Thyroid gland (tissue), 4 donors: ENCODE results near the gene SOWAHC. TPM values are rescaled to one million over a fixed set of nuclear protein-coding genes. Genes with fewer than 3 reads are reported as not detected.
"Not testable (repeated sequence)": the region's sequence is repeated elsewhere in the genome, so short reads cannot be mapped to it uniquely, and the experiment has no call there.

Experiments
- DNase-seq, 2 donors: peaks; one replicate each; pipeline ENCODE4 v3.0.0-alpha.2; 2019
- H3K27ac ChIP-seq, 3 donors: fragments of 200-600 bp; sonication (generic); 1 replicate in 2 of 3; 2 replicates in 1 of 3; pipeline ENCODE4 v1.5.1; 2016 to 2019; ENCODE audit warnings: mild to moderate bottlenecking in 1 of 3, moderate library complexity in 1 of 3
- H3K27me3 ChIP-seq: fragments of 200-600 bp; sonication (generic); one replicate; pipeline ENCODE4 v1.5.1; 2019
- H3K36me3 ChIP-seq, 2 donors: fragments of 200-600 bp; sonication (generic); one replicate each; pipeline ENCODE4 v1.5.1; 2016 to 2019
- H3K4me1 ChIP-seq, 2 donors: fragments of 200-600 bp; sonication (generic); one replicate each; pipeline ENCODE4 v1.5.1; 2017 to 2019
- H3K4me3 ChIP-seq, 3 donors: fragments of 200-600 bp; sonication (generic); replicated peaks in 1 of 3; 1 replicate in 2 of 3; 2 replicates in 1 of 3; pipeline ENCODE4 v1.5.1; 2016; ENCODE audit warnings: mild to moderate bottlenecking in 1 of 3
- H3K9me3 ChIP-seq: fragments of 200-600 bp; sonication (generic); one replicate; pipeline ENCODE4 v1.5.1; 2017
- POLR2A ChIP-seq, 2 donors: fragments of 450-650 bp; IDR thresholded peaks; one replicate each; pipeline ENCODE4 v1.6.1; 2017; ENCODE audit warnings: antibody characterized with exemption in 2 of 2, mild to moderate bottlenecking in 2 of 2, moderate library complexity in 1 of 2
- WGBS, 2 donors: methylation state at CpG; one replicate each; pipeline ENCODE4 v1.1.5; 2017; 5-methylcytosine and 5-hydroxymethylcytosine counted together
- intact Hi-C: fragments of 100-400 bp; cut with DNase I; formaldehyde crosslinking; loops from one replicate; pipeline ENCODE4 v1.15.1; 2023
- total RNA-seq, 4 donors: library from RNA; depleted of rRNA; stranded (reverse); fragments of >200 nt; gene quantifications; one replicate each; pipeline ENCODE4 v1.2.3, GENCODE V29; 2016
- TF ChIP-seq, protein P1 (sequence below), 6 experiments: fragments of 200-600 bp in 3 of 6; fragments of 450-650 bp in 3 of 6; sonication (generic) in 3 of 6; IDR thresholded peaks; one replicate each; pipeline ENCODE4 v1.5.1; 2016 to 2019; ENCODE audit warnings: antibody characterized with exemption in 6 of 6, mild to moderate bottlenecking in 2 of 6, inconsistent platforms in 1 of 6, moderate library complexity in 1 of 6

Gene SOWAHC, protein sequence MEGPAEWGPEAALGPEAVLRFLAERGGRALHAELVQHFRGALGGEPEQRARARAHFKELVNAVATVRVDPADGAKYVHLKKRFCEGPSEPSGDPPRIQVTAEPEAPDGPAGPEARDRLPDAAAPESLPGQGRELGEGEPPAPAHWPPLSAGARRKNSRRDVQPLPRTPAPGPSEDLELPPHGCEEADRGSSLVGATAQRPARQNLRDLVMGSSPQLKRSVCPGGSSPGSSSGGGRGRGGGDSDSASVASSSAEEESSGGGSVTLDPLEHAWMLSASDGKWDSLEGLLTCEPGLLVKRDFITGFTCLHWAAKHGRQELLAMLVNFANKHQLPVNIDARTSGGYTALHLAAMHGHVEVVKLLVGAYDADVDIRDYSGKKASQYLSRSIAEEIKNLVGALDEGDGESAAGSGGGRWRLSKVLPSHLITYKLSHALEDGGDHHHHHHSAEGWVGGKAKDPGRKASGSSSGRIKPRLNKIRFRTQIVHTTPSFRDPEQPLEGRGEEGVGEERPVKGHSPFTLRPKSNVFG
- 10 to 100 TPM; 13.4 to 18.7 (median 17.0) TPM for total RNA-seq

DNA sequence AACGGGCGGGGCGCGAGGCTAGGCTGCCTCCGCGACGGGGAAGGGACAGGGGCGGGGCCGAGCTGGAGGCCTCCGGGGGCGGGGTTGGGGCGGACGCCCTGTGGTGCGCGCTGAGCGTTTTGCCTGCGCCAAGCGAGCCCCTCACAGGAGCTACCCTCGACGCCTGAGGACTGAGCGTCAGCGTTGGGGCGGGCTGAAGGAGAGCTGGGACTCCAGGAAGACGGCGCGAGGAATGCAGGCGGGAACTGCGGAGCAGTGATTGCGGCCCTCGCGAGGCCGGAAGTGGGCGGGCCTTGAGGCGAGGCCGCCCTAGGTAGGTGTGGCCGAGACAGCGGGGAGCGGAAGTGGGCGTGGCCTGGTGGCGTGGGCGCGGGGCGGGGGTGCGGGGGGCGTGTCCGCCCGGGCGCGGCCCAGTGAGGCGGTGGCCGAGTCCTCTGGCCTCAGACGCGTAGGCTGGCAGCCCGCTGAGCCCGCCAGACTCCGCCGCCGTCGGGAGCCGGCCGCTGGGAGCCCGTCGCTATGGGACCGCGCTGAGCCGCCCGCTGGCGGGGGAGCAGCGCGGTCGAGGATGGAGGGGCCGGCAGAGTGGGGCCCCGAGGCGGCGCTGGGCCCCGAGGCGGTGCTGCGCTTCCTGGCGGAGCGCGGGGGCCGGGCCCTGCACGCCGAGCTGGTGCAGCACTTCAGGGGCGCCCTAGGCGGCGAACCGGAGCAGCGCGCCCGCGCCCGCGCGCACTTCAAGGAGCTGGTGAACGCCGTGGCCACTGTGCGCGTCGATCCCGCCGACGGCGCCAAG, at the start of gene SOWAHC, which contains the start of gene SEPTIN10:
Gene SOWAHC, plus strand, starts transcription at position 443 of the 793 bp plus-strand sequence. Its CDS starts 126 bp downstream, at position 569.
Gene SEPTIN10, minus strand, starts transcription at position 45 of the 793 bp plus-strand sequence. CDS start 139 bp downstream, outside the sequence.
- Histone ChIP-seq H3K9me3 (no peaks in the 10 kb centered on the region), H3K27me3 (no peaks in the 10 kb centered on the region), H3K27ac (peak within 1 kb of the TSS; percentile 89 to 97 (median 96)), H3K4me1 (peaks cover 14 to 22% of the 10 kb centered on the region in 2 donors), H3K36me3 (no peaks in the 10 kb centered on the region), H3K4me3 (peak within 1 kb of the TSS; percentile 48 to 79 (median 70))
- 0% methylated on average over 7 to 12 of the region's 104 CpGs for WGBS, 2 donors
- DNase-seq = peak; percentile 98
- intact Hi-C loops = loop anchor here (10.0 kb wide), 1 partner anchor 61 kb away; no protein-coding TSS in a partner anchor
- TF ChIP-seq, protein P1, sequence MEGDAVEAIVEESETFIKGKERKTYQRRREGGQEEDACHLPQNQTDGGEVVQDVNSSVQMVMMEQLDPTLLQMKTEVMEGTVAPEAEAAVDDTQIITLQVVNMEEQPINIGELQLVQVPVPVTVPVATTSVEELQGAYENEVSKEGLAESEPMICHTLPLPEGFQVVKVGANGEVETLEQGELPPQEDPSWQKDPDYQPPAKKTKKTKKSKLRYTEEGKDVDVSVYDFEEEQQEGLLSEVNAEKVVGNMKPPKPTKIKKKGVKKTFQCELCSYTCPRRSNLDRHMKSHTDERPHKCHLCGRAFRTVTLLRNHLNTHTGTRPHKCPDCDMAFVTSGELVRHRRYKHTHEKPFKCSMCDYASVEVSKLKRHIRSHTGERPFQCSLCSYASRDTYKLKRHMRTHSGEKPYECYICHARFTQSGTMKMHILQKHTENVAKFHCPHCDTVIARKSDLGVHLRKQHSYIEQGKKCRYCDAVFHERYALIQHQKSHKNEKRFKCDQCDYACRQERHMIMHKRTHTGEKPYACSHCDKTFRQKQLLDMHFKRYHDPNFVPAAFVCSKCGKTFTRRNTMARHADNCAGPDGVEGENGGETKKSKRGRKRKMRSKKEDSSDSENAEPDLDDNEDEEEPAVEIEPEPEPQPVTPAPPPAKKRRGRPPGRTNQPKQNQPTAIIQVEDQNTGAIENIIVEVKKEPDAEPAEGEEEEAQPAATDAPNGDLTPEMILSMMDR (IDR thresholded peaks at IDR 0.05) = no peak
- peak; percentile 91 to 93 for TF ChIP-seq POLR2A (IDR thresholded peaks at IDR 0.05)

DNA sequence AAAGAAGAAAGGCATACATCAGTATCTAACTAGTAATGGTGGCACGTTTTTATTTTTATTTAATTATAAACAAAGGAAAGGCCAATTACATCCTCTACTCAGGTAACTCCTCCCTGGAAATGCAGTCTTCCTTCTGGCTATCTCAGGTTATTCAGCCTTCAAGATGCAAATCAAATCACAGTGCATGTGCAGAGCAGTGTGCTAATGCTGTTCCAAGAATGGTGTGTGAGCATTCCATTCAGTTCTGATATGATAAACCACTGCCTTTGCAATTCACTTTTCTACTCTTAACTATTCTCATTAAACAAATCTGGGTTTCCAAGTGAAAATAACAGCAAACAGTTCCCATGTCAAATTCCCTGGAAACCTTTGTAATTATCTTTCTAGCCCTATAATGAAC, 38.8 kb upstream of the SOWAHC start:
- H3K36me3 ChIP-seq = no peaks in the 10 kb centered on the region
- intact Hi-C loops = no loop called here
- H3K4me1 ChIP-seq = no peaks in the 10 kb centered on the region
- WGBS, 2 donors = 55 to 73% methylated on average over 1 of the region's 1 CpG
- no peak overlapping the region for H3K27ac ChIP-seq
- no peak for DNase-seq
- TF ChIP-seq, protein P1 (IDR thresholded peaks at IDR 0.05) = no peak
- no peak for TF ChIP-seq POLR2A (IDR thresholded peaks at IDR 0.05)
- no peaks in the 10 kb centered on the region for H3K27me3 ChIP-seq
- H3K4me3 ChIP-seq = no peak overlapping the region
- H3K9me3 ChIP-seq = no peaks in the 10 kb centered on the region

DNA sequence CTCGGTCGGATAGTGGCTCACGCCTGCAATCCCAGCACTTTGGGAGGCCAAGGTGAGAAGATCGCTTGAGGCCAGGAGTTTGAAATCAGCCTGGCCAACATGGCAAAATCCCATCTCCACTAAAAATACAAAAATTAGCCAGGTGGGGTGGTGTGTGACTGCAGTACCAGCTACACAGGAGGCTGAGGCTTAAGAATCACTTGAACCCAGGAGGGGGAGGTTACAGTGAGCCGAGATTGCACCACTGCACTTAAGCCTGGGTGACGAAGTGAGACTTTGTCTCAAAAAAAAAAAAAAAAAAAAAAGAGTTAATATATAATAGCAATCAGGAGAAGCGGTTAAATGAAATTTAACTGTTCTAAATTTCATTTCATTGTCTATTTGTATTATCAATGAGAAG, 36.5 kb upstream of the SOWAHC start:
- intact Hi-C loops, H3K4me1 ChIP-seq, H3K36me3 ChIP-seq, H3K27me3 ChIP-seq, H3K27ac ChIP-seq, H3K9me3 ChIP-seq, H3K4me3 ChIP-seq, DNase-seq: not testable (repeated sequence)
- 94% methylated on average over 7 of the region's 7 CpGs for WGBS, 2 donors

DNA sequence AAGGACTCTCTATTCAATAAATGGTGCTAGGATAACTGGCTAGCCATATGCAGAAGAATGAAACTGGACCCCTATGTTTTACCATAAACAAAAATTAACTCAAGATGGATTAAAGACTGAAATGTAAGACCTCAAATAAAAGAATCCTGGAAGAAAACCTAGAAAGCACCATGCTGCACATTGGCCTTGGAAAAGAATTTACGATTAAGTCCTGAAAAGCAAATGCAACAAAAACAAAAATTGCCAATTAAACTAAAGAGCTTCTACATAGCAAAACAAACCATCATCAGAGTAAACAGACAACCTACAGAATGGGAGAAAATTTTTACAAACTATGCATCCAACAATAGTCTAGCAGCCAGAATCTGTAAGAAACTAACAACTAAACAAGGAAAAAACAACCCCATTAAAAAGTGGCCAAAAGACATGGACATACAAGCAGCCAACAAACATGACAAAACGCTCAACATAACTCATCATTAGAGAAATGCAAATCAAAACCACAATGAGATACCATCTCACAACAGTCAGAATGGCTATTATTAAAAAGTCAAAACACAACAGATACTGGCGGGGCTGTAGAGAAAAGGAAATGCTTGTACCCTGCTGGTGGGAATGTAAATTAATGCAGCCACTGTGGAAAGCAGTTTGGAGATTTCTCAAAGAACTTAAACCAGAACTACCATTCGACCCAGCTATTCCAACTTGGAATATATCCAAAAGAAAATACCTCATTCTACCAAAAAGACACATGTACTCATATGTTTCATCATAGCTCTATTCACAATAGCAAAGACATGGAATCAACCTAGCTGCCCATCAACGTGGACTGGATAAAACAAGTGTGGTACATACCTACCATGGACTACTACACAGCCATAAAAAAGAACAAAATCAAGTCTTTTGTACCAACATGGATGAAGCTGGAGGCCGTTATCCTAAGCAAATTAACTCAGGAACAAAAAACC, 31.0 kb upstream of the SOWAHC start:
- H3K4me1 ChIP-seq = peaks cover 0 to 7% of the 10 kb centered on the region in 2 donors
- TF ChIP-seq, protein P1 (IDR thresholded peaks at IDR 0.05) = no peak
- TF ChIP-seq POLR2A (IDR thresholded peaks at IDR 0.05) = no peak
- no peaks in the 10 kb centered on the region for H3K27me3 ChIP-seq
- no peak for DNase-seq
- intact Hi-C loops = no loop called here
- no peak overlapping the region for H3K4me3 ChIP-seq
- no peaks in the 10 kb centered on the region for H3K9me3 ChIP-seq
- no peak overlapping the region for H3K27ac ChIP-seq
- WGBS, 2 donors = 91% methylated on average over 6 of the region's 6 CpGs
- no peaks in the 10 kb centered on the region for H3K36me3 ChIP-seq

DNA sequence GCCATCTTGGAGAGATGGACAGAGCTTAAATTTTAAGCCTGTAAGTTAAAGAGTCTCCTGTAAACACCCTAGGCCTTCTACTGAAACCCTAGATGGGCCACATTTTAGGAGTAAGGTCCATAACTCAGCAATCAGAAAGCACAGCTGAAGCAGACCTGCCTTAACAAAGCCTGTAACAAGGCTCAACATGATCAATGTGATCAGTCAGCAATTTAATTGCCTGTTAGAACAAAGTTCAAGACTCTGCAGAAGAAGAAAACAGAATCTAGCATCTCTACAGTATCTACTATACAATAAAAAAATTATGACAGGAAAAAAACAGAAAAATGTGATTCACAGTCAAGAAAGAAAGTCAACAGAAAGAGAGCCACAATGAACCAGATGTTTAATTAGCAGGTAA, 27.5 kb upstream of the SOWAHC start:
- no peak overlapping the region for H3K4me3 ChIP-seq
- TF ChIP-seq, protein P1 (IDR thresholded peaks at IDR 0.05) = no peak
- no peak for TF ChIP-seq POLR2A (IDR thresholded peaks at IDR 0.05)
- no peak for DNase-seq
- no peaks in the 10 kb centered on the region for H3K9me3 ChIP-seq
- intact Hi-C loops = no loop called here
- peaks cover 0 to 7% of the 10 kb centered on the region in 2 donors for H3K4me1 ChIP-seq
- no peaks in the 10 kb centered on the region for H3K27me3 ChIP-seq
- H3K27ac ChIP-seq = no peak overlapping the region
- no peaks in the 10 kb centered on the region for H3K36me3 ChIP-seq
